ENCODE results near the gene PRKAG2. TPM values are rescaled to one million over a fixed set of nuclear protein-coding genes. Genes with fewer than 3 reads are reported as not detected.

The PRKAG2 gene
- total RNA-seq, 1 donor from 2014 or later, result 15.7 TPM

DNA sequence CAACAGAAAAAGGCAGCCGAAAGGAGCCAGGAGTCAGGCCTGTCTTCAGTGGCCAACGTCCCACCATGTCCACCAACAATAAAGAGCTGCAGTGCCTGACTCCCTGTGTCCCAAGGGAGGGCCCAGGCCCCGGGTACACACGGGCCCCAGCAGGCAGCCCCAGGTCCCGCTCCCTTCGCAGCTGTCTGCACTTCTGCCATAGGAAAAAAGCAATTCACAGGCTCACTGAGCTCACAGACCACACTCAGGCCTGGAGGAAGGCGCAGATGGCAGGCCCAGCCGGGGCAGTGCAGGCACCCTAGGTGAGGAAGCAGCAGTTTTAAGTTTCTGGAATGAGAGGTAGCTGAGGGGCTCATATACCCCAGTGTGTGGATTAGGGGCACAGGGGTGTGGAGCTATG, 100.5 kb downstream of the PRKAG2 start:
- intact Hi-C loops (cut with micrococcal nuclease), result no loop called here

DNA sequence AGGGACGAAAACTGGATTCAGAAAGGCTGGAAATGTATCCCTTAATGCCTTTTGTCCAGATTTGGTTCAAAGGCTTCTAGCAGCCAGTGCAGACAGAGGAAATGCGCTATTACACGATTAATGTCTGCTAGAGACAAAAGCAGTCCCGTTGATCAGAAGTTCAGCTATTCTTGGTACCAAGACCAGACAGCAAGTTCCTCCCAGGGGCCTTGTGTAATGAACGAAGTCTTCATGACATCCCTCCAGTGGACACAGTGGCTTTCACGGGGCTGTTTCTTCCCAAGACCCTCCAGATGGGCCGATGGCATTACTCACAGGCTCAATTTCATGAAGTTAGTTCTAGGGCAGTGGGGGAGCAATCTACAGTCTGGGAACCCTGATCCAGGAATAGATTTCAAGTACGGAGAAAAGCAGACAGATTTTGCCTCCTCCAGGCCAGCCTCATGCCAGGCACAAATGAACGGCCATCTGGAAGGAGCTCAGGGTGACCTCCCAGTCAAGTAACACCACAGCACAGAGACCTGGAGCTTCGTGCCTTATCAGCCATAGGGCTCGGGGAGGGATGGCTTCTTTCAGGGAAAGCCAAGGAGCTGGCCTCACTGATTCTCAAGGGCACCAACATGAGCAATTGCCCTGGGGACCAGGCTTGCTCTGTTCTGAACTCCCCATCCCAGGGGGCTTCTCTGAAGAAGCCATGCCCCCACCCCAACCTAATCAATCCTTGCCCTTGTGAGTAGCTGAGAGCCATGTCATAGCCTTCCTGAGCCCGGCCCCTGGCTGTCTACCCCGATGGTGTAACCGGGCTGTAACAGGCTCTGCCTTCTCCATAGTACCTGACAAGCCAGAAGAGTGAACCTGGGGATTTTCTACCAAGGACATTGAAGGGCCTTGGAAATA, 101.1 kb downstream of the PRKAG2 start:
- intact Hi-C loops (cut with micrococcal nuclease), result no loop called here

DNA sequence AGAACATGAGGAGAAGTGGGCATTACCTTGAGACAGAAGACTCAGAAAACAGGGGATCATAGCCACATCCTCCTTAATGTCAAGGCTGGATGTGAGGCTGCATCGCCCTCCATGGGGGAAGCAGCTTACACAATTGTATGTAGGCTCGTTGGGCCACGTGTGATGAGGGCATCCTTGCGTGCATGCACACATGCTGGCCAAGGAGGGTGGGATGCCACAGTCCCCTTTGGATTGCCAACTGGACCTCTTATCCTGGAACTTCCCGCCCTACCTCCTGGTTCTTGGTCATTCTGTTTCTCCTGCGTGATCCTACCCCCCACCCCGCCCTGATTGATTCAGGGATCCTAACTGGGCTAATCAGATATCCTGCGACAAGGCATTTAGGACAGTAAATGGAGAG, 102.0 kb downstream of the PRKAG2 start:
- intact Hi-C loops (cut with micrococcal nuclease), result no loop called here

DNA sequence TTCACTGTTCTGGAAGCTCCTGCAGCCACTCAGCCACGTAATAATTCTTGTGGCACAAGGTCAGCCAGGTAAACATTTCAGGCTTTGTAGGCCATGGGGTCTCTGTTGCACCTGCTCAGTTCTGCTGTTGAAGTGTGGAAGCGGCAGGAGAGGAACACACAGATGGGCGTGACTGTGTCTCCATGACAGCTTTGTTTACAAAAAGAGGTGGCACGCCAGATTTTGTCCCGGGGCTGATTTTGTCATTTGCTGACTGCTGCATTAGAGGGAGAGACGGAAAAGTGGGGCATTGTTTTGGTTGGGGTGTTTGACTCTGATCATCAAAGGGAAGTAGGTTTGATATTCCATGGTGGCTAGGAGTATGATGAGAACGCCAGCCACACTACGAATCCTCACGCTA, 103.1 kb downstream of the PRKAG2 start:
- intact Hi-C loops (cut with micrococcal nuclease), result no loop called here

DNA sequence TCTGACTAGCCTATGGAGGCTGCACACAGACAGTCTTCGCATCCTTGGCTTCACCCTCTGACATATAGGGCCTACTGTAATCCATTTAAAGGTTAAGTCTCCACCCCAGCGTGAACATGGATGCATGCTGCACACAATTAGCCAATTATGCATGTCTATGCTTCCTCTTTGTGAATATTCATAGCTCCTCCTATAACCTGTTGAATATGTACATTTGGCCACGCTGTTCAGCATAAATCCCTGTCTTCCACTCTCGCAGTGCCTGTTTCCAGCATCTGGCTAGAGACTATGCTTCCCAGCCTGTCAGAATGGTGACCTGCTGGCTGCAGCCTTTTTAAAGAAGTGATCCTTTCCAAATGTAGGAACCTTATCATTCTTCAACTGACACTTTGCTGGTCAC, 106.7 kb downstream of the PRKAG2 start:
- intact Hi-C loops (cut with micrococcal nuclease), result no loop called here

DNA sequence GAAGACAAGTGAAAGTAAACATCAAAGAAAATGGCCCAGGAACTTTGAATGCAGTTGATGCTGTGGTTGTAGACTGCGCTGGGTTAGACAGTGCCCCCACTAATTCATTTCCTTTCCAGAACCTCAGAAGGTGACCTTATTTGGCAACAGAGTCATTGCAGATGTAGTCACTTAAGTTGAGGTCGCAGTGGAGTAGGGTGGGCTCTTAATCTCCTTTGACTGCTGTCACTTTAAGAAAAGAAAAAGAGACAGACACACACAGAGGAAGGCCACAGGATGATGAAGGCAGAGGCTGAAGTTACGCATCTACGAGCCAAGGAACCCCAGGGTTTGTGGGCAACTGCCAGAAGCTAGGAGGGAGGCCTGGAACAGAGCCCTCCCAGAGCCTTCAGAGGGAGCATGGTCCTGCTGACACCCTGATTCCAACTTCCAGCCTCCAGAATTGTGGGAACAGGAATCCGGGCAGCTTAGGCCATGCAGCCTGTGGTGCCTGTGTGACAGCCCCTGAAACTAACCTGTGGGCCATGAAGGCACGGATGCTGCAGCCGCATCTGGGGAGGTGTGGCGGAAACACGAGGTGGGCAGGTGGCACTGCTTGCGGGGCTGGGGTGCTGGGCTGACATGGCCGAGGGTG, 107.6 kb downstream of the PRKAG2 start:
- intact Hi-C loops (cut with micrococcal nuclease), result no loop called here

DNA sequence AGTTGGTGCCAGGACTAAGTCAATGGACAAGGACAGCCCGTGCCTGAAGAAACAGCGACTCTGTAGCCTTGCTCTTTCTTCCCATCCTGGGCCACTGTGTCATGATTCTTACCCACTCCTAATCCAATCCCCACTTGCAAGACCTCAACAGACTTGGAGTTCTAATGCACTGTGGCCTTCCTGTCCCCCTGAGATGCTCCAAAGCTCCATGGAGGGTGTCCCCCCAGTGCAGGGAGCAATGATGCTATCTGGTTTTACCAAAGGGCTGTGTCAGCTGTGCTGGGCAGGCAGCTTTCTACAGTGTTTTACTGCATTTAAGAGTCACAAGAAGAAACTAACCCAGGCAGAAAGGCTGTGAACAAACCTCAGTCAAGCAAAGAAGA, 108.1 kb downstream of the PRKAG2 start:
- intact Hi-C loops (cut with micrococcal nuclease), result no loop called here

DNA sequence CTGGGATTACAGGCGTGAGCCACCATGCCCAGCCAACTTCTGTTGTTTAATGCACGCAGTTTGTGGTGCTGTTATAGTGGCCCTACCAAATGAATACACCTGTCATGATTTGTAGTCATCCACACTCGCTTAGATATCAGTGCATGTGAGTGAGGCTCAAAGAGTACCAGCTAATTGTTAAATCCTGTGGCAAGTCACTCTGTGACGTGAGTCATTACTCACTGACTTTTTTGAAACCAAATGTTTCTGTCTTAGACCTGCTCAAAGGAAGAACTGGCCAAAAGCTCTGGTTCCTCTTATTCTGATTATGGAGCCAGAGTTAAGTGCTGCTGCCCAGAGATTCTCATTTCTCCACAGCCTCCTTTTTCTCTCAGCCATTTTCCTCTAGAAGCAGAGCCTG, 109.4 kb downstream of the PRKAG2 start:
- intact Hi-C loops (cut with micrococcal nuclease), result no loop called here

DNA sequence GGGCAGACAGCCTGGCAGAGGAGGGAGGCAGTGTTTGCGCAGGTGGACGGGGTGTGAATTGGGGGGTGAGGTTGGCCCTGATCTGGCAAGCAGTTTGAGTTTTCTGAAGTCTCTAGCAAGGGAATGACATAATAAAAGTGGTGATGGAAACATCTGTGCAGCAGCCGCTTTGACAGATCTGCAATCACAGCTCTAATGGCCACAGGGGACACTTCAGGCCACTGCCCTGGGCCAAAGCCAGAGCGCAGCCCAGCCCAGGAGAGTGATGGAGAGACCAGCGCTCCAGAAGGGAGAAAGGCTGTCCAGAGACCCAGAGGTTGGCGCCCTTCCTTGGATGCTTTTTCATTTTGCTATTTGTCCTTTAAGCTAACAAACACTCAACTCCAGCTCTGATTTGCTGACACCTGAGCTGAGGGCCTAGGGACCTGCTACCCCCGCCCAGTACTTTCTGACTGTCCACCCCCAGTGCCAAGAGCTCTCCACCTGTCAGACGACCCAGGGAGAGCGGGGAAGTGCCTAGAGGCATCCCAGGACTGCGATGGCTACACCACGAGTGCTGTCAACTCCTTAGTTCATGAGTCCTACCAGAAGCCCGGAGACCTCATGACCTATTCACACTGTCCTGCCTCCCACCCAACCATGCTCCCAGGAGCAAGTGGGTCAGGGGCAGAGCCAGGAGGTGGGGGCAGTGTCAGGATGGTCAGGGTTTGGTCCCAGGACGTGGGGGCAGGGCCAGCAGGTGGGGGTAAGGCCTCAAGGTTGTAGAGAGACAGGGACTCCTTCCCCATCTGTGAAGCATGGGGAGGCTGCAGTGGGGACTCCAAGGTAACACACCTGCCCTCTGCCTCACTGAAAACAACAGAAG, 112.6 kb downstream of the PRKAG2 start:
- intact Hi-C loops (cut with micrococcal nuclease), result no loop called here

DNA sequence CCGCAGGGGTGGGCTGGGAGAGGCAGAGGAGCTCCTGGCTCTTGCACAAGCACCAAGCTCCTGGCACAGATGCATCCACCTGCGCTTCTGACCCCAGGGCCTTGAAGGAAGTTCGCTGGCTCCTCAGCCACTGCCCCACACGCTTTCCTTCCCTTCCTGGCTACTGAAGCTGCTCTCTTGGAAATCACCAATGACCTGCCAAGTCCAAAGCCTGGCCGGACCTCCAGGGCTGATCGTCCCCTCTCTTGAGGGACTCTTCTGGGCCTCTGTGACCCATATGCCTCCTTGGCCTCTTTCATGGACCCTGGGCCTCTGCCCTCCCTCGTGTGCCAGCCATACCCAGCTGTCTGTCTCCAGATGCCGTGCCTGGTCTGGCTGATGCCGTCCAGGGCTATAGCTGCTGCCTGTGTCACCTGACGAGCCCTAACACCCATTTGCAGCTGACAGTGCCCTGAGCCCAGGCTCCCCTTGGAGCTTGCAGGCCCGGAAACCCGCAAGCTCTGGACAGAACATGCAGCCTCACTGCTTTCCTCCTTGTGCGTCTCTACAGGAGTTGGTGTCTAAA, 113.4 kb downstream of the PRKAG2 start:
- intact Hi-C loops (cut with micrococcal nuclease), result no loop called here

DNA sequence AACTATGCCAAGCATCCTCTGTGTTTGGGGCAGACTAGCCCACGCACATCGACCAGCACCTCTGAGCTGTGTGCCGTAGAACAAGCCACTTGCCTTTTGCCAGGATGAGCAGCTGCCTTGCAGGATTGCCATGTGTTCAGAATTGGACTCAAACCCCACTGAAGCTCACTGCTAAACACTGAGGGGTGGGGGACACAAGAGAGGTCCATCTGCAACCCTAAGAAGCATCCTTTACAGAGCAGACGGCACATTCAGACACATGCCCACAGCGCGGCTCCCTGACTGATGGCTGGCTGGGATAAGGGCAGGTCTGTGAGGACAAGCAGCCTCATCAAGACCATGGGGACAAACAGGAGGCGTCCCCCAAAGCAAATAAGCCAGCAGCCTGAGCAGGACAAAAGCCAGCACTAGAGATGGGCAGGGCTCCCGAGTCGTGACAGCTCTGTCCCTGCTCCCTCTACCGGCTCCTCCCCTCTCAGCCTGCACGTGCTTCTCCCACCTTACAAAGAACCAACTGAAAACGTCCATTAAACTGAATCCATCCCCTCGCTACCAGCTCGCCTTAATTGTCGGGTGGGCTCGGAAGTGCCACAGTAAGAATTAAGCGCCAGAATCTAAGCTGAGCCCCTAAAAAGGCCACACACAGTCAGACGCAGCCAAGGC, 114.2 kb downstream of the PRKAG2 start:
- intact Hi-C loops (cut with micrococcal nuclease), result no loop called here

DNA sequence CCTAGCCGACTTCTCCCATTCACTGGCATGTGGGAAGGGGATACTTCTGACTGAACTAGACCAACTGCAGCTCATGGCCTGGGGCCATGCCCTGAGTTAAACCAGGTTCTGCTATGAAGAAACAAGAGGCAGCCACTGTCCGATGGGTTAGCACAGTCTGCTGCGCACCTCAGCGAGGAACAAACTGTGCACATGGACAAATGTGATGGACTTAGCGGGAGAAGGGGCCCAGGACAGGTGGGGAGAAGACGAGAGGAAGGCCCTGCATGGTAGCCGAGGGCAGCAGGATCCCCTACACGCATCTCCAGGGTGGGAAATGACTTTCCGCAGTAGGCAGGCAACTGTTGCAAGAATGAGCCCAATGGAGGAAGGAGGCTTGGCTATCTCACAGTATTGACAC, 115.0 kb downstream of the PRKAG2 start:
- intact Hi-C loops (cut with micrococcal nuclease), result no loop called here

DNA sequence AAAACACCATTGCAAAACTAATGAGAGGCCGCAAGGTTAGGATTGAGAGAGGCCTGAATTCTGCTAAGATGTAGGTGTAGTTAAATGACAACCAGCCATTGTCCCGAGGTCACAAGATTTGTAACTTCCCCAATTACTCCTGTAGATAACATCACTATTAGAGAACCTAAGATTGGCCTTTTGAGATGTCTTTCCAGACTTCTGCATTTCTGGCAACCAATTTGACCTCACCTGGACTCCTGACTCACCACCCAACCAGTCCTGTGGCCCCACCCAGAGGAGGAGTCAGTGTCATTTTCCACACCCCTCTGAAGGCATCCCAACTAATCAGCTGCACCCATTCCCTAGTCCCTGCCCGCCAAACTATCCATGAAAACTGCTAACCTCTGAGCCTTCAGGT, 115.7 kb downstream of the PRKAG2 start:
- intact Hi-C loops (cut with micrococcal nuclease), result no loop called here

DNA sequence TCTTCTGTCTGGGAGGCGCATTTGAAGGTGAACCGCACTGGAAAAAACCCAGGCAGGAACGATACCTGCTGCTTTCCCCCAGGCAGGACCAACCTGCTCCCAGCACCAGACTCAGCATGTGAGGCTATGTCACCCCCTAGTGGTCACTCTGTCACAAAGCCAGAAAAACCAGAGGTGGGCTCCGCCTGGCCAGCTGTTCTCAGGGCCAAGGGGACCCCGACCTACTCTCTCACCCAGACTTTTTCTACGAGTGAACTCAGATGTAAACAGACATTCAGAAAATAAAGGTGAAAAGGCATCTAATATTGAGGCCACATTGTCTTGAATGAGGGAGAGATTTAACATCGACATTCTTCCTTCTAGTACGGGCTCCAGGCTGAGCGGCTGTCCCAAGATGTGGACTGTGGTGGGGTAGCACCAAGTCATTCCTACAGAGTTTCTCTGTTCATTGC, 117.3 kb downstream of the PRKAG2 start:
- intact Hi-C loops (cut with micrococcal nuclease), result loop anchor here (1.0 to 5.0 kb wide), 4 partner anchors 126 to 391 kb away; partner anchors contain the start of gene RHEB

DNA sequence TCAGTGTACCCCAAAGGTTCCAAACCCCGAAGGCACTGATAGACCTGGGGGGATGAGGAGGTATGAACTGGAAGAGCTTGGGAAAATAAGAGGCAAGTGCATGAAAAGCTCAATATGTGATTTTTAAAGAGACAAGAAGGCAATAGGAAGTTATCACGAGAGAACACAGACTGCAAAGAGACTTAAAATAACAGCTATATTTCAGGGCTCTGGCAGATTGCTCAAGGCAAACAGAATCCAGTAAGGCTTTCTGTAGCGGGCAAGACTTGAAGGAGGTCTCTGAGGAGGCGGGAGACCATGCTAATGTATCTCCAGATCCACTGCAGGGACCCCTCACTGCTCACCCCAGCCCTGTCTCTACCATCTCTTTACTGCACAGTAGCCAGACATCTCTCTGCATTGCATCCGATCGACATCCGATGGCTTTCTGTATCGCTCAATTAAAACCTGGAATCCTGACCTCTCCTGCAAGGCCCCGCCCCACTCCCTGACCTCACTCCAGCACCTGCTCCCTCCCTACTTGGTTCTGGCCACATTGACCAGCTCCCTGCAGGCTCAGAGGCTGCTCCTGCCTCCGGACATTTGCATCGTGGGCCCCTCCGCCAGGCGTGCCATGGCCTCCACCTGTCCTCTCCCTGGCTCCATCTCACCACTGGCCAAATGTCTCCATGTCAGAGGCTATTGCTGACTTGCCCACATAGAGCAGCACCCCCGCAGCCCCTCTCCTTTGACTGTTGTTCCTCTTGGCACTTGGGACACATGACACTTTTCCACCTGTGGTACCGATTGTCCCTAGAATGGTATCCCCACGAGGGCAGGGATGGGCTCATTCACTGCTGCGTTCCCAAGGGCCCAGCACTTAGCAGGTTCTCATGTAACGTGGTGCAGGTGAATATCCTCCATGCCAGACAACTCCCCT, 118.0 kb downstream of the PRKAG2 start:
- intact Hi-C loops (cut with micrococcal nuclease), result loop anchor here (1.0 to 5.0 kb wide), 4 partner anchors 126 to 390 kb away; partner anchors contain the start of gene RHEB

DNA sequence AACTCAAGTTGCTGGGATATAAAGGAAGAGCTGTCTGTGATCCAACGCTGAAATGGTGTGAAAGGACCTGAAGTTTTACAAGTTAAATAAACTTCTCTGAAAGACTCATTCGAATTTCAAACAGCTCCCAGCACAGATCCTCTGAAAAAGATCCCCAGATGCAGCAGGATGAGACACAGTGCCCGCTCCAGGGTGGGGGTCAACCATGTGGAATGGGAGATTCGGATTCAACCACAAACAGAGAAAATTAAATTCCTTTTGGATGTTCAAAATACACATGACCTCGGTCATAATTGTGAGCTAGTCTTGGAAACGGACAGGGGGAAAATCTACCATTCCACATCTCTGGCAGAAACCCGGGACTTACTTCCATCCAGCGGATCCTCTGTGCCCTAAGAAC, 119.6 kb downstream of the PRKAG2 start:
- intact Hi-C loops (cut with micrococcal nuclease), result loop anchor here (5.0 kb wide), 2 partner anchors 185 to 240 kb away; partner anchors contain the start of gene RHEB

DNA sequence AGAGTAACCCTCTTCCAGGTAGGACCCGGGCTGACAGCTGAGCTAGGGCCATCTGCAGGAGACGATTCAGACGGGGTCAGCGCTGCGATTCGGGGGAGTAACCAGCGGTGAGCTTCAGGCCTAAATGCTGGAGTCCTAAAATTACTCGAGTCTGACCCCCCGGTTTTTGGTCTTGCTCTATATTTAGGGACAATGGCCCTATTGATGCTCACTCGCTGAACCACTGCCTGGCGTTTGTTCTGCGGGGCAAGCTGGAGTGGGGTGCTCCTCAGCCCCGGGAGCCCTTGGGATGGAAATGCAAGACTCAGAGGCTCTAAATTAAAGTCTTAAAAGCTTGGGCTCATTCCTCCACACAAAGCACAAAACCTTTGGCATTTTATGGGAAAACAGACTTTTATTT, 120.0 kb downstream of the PRKAG2 start:
- intact Hi-C loops (cut with micrococcal nuclease), result loop anchor here (5.0 kb wide), 2 partner anchors 185 to 240 kb away; partner anchors contain the start of gene RHEB

DNA sequence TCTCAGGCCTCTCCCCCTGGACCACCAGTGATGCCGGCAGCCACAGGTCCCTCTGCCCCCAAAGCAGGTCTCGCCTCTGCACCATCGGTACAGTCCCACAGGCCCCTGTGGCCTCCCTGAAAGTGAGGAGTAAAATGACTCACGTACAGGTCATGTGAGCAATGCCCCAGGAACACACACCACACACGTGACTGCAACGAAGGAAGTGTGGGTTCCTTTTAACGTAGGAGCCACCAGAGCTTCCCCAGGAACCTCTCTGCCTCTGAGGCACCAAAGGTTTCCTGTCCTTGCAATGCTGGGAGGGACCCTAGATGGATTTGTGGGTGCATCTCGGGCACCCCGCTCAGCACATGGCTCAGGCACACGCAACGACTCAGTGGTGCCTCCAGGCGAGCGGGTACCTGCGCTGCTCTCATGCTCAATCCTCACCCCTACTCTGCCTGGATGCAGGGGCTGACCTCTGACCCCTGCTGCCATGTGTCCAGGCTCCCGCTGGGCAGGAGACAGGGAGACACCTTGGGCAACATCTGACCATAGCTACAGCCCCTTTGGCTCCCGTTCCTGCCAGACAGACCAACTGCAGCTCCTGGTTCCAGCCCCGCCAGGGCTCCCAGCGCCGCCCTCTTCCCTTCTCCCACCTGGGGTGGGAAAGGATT, 120.7 kb downstream of the PRKAG2 start:
- intact Hi-C loops (cut with micrococcal nuclease), result loop anchor here (5.0 kb wide), 2 partner anchors 184 to 239 kb away; partner anchors contain the start of gene RHEB
